NAMALWA (cell line): ENCODE measurements around the gene ITGA11.
"Not testable (repeated sequence)": the region's sequence is repeated elsewhere in the genome, so short reads cannot be mapped to it uniquely, and the experiment has no call there.

Experiments used
- DNase-seq: peaks from one replicate; pipeline ENCODE4 v3.0.0-alpha.2; 2015; ENCODE audit warnings: low spot score

The ITGA11 gene

GRCh38 chr15:68409736-68410370 lies 22.1 kb downstream of the ITGA11 start:
- no peak for DNase-seq

DNA sequence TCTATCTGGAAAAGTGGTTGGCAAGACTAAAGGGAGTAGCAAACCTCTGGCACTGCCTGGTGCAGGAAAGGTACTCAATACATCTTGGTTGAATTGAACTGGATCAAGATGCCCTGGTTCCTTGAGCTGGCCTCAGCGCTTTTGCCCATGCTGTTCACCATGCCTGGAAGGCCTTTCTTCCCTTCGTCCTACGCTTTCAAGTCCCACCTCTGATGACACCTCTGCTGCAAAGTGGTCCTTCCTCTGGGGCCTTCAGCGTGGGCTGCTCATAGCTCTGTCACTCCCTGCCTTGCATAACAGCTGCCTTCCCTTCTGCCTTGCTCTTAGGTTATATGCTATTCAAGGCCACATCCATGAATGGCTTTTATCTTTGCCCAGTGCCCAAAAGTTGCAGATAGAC lies 23.0 kb downstream of the ITGA11 start:
- DNase-seq: no peak

GRCh38 chr15:68407886-68408881 lies 23.8 kb downstream of the ITGA11 start:
- no peak for DNase-seq

GRCh38 chr15:68407141-68407885 lies 24.6 kb downstream of the ITGA11 start:
- DNase-seq: no peak

DNA sequence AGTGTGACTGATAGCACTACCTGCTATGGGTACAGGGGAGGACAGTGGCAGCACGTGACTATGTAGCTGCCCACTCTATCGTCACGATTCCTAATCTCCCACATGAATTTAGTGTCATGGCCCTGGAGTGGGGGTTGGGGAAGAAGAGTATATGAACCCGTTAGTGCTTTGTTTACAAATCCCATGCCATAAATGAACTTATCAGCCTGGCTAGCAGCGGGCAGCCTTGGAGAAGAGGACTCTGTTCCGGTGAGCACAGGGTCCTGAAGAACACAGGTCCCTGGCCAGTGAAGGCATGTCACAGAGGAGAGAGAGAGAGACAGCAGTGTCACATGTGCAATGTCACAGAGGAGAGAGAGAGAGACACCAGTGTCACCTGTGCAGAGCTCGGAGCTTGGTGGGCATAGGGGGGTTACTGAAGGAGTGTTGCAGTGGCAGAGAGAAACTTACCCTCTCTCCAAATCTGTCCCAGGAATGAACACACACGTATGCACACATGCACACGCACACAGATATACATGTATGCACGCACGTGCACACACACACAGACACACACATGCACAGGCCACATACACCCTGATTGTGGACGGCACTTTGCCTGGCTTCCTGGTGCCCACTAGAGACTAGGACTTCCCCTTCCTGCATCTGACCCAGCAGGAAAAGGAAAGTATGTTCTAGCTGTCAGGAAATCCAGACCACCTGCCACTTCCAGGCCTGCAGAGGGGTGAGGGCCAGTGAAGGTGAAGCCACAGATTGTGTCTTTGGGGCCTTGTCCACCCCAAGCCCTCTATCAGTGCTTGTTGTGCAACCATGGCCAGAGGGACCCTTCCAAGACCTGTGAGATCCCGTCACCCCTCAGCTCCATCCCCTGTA lies 26.3 kb downstream of the ITGA11 start:
- no peak for DNase-seq

- no peak for DNase-seq
Measured at GRCh38 chr15:68404056-68404798, 27.7 kb downstream of the ITGA11 start.

GRCh38 chr15:68403161-68403941 lies 28.6 kb downstream of the ITGA11 start:
- DNase-seq: no peak

DNA sequence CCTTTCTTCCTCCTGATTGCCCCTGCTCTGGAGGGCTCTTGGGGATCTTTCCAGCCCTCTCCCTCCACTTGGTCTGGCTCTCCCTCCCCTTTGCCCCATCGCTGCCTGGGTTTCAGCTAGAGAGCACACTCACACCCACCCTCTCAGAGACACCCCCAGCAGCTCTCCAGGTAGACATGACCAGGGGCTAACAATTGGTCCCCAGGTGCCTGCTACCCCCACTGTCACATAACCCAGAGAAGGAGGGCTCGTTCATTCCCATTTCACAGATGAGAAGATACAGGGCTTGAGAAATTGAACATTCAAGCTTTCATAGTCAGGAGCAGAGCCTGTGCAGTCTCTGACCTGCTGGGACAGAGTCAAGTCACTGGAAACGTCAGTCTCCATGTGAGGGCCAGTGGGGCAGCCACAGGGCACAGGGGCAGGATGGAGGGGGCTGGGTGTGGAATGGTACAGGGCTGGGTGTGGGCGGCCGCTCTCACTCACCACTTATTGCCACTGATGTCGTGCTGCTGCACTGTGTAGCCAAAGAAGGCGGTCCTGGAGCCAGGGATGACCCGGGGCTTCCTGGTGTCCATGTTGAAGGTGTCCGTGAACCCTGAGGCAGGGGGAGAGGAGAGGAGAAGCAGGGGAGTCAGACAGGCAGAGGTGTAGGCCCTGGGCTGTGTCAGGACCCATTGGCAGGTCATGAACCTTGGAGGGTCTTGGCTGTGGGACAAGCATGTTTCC lies 29.4 kb downstream of the ITGA11 start:
- no peak for DNase-seq

DNA sequence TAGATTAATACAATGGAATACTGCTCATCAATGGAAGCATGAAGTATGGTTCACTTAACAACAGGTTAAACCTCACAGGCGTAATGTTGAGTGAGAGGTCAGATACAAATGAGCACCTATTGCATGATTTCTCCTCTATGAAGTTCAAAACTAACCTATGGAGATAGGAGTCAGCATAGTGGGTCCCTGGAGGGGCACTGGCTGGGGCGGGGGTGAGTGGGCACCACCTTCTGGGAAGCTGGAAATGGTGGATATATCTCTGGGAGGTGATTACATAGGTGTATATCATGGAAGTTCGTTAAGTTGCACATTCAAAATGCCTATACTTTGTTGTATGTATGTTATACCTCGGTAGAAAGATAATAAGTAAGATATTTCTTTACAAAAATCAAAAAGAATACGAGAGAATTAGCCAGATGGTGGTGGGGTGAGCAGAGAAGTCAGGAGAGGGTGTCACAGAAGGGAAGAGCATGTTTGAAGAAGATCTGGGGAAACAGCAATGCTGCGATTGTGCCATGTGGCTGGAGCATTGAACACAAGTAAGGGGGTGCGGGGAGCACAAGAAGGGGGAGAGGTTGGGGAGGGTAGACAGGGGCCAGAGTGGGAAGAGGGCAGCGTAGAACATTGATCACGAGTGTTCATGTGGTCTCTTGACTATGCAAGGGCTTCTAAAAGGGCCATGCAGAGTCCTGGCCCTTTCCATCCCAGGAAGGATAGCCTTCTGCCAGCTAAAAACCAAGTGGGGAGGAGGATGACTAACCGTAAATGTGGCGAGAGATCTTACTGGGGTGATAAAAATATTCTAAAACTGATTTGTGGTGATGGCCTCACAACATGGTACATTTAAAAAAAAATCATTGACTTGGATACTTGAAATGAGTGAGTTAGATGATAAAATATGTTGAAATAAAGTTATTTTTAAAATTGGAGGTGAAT lies 30.2 kb downstream of the ITGA11 start:
- no peak for DNase-seq

GRCh38 chr15:68400066-68400456 lies 31.9 kb downstream of the ITGA11 start:
- DNase-seq: no peak

- no peak for DNase-seq
Measured at GRCh38 chr15:68399096-68400065, 32.6 kb downstream of the ITGA11 start.

GRCh38 chr15:68397999-68398398 lies 34.0 kb downstream of the ITGA11 start:
- DNase-seq: not testable (repeated sequence)

DNA sequence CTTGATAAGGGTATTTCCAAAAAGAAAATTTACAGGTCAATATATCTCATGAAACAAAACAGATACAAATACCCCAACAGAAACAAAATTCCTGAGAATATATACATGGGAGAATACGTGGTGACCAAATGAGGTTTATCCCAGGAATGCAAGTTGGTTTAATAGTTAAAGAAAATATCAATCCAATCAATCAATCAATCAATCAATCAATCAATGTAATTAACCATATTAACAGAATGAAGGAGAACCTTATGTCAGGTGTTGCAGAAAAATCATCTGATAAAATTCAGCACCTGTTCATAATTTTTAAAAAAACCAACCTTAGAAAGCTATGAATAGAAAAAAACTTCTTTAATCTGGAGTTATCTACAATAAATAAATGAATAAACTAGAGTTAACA lies 35.9 kb downstream of the ITGA11 start:
- no peak for DNase-seq

DNA sequence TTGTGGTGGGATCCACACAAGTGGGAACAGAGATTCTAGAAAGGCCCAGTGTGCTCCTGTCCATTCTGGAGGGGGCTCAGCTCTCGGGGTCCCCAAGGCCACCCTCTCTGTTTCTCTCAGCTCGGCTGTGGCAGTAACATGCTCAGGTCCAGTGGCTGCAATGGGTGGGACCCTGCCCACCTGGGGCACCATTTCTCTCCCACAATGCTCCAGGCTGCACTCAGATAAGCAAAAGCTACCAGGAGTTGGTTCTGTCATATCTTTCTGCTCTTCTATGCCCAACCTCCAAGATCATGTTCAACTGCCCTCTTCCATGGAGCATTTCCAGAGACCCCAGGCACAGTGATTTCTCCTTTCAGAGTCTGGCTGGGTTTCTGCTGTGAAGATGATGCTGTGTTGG lies 40.8 kb downstream of the ITGA11 start:
- no peak for DNase-seq

GRCh38 chr15:68389936-68390817 lies 41.8 kb downstream of the ITGA11 start:
- no peak for DNase-seq
